ENCODE results near the gene PDYN. TPM values are rescaled to one million over a fixed set of nuclear protein-coding genes. Genes with fewer than 3 reads are reported as not detected.

The PDYN gene
- total RNA-seq, 1 donor from 2014 or later: not detected

DNA sequence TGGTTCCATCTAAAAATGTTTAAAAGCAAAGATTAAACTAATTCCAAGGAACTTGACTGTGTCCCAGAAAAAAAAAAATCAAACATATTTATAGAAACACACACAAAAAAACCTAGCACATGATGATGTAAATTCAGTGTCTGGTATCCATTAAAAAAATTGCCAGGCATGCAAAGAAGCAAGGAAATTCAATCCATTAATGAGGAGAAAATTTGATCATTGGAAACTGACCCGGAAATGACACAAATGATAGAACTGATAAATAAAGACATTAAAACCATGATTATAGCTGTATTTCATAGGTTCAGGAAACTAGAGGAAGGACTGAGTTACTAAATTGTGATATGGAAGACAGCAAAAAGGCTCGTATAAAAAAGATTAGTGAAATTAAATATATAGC, 34.7 kb downstream of the PDYN start:
- no peak for ATAC-seq
- intact Hi-C loops (cut with DNase I): no loop called here
- no peak for DNase-seq (ENCODE audit: low spot score)

DNA sequence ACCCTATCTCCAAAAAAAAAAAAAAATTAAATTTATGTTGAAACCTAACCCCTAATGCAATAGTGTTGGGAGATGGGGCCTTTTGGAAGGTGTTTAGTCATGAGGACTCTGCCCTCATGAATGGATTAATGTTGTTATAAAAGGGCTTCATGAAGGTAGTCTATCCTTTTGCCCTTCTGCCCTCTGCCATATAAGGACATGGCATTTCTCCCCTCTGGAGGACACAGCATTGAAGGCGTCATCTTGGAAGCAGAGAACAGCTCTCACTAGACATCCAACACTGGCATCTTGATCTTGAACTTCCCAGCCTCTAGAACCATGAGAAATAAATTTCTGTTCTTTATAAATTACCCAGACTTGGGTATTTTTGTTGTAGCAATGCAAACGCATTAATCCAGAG, 35.4 kb downstream of the PDYN start:
- DNase-seq (ENCODE audit: low spot score) (no peak), ATAC-seq (no peak)
- intact Hi-C loops (cut with DNase I): no loop called here

DNA sequence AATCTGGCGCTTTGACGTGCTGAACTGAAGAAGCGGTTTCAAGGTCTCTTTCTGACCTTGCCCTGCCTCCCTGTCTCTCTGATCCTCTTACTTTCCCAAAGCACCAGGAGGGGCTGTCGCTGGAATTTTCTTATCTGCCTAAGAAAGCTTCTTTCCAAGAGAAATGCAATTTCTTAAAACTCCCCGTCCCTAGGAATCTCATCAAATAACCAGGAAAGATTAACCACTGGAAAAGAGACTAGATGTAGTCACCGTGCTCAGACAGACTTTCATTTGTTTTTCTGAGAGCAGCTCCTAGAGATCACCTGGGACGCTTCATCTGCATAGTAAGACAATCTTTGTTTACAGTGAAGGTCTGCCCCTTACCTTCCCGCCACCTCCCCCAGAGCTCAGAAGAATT, 38.6 kb downstream of the PDYN start:
- ATAC-seq: no peak
- intact Hi-C loops (cut with DNase I): no loop called here
- no peak for DNase-seq (ENCODE audit: low spot score)

DNA sequence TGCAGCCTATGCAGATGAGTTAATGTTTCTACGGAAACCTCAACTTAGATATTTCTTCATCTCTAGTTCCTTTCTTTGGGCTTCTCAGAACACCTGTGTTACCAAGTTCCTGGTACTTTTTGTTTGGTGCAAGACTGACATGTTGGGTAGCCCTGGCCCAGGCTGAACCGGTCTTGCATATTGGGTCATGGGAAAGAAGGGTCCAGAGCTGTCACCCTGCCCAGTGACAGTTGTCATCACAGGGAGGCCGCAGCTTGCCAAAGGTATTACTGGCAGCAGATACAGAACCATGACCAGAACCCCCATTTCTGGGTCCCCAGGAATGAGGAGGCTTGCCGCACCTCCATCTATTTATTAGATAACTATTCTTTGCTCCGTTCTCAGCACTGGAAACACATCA, 40.2 kb downstream of the PDYN start:
- intact Hi-C loops (cut with DNase I): no loop called here
- ATAC-seq (no peak), DNase-seq (ENCODE audit: low spot score) (no peak)

DNA sequence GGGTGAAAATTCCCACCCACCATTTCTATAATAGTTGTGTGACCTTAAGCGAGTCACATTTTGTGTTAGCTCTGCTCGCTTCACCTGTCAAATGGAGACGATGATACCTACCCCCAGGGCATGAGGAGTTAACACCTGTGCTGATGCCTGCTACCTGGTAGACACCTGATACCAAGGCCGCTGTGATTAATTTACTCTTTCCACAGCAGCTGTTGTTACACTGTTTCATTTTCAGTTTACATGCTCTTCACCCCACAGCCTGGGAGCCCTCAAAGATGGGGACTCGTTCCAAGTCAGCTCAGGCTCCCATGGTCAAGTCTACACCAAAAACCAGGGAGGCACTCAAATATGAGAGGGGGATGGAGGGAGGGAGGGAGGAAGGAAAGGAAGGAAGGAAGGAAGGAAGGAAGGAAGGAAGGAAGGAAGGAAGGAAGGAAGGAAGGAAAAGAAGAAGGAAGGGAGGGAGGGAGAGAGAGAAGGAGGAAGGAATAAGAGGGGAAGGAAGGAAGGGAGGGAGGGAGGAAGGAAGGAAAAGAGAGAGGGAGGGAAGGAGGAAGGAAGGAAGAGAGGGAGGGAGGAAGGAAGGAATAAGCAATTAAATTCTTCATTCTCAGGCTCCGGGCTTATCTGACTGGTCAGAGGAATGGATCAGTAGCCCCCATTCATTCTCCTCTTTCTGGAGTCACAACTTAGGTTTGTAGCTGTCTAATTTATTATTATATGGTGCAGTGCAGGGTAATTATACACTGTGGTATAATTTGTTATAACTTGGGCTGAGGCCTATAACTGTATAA, 40.9 kb downstream of the PDYN start:
- ATAC-seq (no peak), DNase-seq (ENCODE audit: low spot score) (peak; percentile 21)
- intact Hi-C loops (cut with DNase I): no loop called here

DNA sequence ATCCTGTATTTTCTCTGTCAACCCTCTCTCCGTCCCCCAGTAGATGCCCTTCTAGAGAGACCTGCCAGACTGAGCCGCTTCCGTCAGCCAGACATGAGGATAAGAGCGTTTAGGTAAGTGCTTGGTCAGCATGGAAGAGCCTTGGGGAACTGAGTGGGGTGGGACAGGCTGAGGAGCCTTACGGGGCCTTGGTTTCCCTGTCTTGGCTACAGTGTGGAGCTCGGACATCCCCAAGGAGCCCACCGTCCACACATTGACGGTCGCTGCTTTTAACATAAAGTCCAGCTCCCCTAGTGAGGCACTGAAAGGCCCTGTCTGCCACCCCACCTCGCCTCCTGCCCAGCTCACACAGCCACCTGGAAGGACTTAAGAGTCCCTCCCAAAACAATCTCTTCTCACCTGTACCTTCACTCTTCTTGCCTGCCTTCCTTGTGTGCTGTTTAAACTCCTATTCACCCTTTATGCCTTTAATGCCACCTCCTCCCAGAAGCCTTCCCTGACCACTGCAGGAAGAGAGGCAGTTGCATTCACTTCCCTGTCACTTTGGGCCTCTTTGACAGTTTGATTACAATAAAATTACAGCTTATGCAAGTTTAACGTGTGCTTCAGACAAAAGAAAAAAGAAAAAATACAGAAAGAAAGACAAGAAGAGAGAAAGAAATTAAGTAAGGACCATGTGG, 42.3 kb downstream of the PDYN start:
- intact Hi-C loops (cut with DNase I): no loop called here
- DNase-seq (ENCODE audit: low spot score) (peak; percentile 48), ATAC-seq (no peak)

DNA sequence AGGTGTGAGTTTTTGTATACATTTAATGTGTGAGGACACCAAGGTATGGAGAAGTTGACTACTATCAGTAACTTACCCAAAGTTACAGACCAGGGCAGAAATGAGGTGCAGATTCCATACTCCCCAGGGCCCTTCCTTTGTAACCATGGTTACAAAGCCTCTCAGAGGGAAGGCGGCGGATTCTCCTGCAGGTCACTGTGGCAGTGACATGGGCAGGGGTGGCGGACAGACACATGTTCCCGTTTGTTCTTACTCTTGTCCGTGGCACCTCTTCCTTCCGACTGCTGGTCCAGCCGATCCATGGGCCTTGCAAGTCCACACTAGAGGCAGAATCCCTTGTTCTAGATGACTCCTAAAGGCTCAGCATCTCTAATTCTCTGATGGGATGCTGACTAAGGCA, 43.0 kb downstream of the PDYN start:
- no peak for ATAC-seq
- DNase-seq (ENCODE audit: low spot score): peak; percentile 35
- intact Hi-C loops (cut with DNase I): no loop called here

DNA sequence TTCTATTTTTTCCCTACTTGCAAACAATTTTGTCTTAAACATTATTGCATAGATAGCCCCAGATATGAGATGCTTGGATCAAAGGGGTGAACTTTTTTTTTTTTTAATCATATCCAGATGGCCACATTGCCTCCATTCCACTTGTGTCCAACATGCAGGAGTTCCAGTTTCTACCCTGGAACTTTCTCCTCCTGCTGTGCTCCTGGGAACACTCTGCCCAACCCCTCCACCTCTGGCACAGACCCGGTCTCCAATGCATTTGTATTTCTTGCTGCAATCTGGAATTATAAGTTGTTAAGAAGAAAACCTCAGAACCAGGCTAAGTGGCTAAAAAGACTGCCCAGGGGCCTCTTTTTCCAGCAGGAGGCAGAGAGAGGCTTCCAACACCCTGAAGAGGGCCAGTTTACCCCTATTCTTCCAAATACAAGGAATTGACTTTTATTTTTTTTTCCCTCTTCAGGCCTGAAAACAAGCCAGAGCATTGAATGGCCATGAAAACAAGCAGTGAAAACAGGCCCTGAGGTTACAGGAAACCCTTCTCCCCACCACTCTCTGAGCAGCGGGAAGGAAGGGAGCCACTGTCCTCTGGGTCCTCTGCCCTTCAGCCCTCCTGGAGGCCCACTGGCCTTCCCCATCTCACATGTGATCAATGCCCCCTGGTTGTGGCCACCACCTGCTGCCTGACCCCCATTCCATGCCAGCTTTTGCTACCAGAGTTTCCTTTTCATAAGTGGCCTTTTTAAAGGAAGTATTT, 44.3 kb downstream of the PDYN start:
- ATAC-seq (peak; percentile 56), DNase-seq (ENCODE audit: low spot score) (peak; percentile 57)
- intact Hi-C loops (cut with DNase I): no loop called here

DNA sequence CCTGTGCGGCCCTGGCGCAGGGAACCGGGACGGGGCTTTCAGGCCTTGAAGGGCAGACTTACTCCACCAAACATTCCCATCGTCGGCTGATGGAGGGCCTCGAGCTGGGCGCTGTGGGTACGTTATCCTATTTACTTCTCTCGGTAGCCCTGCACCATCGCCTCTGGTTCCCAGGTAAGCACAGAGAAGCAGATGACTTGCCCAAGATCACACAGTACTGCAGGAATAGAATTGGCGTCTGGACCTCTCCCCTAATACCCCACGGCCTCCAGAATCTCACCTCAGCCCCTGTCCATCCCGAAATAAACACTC, 46.4 kb downstream of the PDYN start:
- DNase-seq (ENCODE audit: low spot score) (no peak), ATAC-seq (no peak)
- intact Hi-C loops (cut with DNase I): no loop called here

DNA sequence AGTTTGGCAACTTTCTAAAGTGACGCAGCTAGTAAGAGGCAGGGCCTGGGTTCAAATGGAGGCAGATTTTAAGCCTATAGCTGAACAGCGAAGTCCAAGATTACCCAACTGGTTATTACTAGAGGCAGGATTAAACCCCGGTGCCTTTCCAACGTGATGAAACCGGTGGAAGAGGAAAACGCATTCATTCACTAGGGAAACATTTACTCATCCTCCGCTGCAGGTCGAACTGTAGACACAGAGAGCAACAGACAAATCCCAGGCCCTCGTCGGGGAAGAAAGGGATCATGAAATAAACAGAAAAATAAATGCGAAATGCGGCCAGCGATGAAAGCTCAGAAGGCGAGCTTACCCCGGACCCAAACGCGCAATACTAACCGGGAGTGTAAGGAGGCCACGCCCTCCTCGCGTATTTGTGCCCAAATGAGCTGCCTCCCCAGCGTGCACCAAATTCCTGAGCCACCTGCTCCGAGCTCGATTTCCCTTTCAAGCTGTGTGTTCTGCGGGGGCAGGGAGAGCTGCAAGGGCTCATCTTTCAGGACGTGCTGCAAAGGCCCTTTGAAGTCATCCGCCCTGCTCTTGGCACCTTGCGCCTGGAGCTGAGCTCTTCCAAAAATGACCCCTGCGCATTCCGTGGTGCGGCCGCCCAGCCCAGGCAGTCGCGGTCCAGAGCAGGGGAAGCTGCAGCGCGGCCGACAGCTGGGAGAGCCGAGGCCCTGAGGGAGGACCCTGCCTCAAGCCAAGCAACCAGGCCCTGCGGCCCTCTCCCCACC, 46.9 kb downstream of the PDYN start:
- DNase-seq (ENCODE audit: low spot score) (peak; percentile 65), ATAC-seq (peak; percentile 0)
- intact Hi-C loops (cut with DNase I): no loop called here

DNA sequence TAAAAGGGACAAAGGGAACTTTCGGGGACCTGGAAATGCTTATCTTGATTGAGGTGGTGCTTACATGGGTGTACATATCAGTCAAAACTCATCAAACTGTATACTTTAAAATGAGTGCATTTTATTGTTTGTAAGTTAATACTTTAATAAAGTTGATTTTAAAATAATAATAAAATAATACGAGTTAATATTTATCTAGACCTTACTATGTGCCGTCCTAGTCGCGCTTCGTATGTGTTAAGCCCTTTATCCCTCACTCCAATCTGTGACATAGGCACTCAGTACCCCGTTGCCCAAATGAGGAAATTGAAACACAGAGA, 47.5 kb downstream of the PDYN start:
- ATAC-seq (no peak), DNase-seq (ENCODE audit: low spot score) (no peak)
- intact Hi-C loops (cut with DNase I): no loop called here

DNA sequence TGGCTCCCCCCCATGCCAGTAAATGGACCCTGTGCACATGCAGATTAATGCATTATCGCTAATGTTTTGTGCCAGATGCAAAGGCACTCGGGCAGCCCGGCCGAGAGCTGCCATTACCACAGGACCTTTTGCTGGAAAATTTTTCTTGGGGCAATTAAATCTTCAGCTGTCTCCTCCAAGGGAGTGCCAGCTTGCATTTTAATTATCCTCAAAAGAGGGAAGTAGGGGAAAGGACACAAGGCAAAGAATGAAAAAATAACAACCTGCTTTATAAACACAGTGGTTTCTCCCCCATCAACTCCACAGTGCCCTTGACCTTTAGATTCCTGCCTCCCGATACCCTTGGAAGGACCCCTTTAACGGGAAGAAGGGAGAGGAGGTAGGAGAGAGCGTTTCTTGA, 48.2 kb downstream of the PDYN start:
- no peak for ATAC-seq
- no peak for DNase-seq (ENCODE audit: low spot score)
- intact Hi-C loops (cut with DNase I): no loop called here

DNA sequence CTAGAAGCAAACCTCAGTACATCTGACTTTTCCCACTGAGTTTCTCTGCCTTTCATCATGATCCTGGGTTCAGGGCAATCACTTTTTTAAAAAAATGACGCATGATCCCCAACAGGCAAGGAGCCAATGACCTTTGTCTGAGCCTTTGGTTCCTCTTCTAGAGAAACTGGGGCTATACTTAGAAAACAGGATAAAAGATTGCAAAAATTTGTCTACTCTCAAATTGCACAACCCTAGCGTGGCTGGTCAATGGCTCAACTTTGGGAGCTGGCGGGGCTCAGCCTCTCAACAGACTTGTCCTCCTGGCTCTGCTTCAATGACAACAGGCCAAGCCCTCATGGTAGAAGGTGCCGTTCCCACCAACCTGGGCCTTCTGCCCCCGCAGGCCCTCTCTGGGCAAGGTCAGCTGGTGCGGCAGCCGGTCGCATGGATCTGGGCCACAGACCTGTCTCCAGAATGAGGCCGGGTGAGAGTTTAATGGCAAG, 48.7 kb downstream of the PDYN start:
- intact Hi-C loops (cut with DNase I): no loop called here
- ATAC-seq (peak; percentile 84), DNase-seq (ENCODE audit: low spot score) (peak; percentile 78)

DNA sequence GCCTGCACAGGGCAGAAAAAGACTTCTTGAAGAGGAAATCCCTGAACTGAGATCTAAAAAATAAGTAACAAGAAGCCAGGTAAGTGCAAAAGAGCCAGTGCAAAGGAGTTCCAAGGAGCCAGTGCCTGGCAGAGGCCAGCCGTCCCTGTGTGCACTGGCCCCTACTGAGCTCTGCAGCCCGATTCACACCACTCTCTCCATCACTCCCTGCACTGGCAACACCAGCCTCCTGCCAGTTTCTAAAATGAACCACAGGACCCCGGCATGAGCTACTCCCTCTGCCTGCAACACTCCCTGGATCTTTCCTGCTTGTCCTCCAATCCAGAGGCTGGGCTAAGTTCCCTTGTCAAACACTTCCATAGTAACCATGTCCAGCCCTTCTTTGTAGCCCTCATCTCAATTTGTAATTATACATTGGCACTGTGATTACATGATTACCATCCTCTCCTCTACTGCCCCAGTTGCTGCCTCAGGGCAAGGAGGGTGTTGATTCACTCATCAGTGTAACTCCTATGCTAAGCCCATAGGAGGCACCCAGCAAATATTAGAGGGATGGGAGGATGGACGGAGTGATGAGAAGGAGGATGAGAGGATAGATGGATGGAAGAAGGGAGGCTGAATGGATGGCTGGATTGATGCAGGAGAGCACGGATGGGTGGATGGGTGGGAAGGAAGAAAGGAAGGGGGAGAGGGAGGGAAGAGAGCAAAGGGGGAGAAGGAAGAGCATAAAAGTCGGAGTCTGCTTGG, 49.3 kb downstream of the PDYN start:
- ATAC-seq (no peak), DNase-seq (ENCODE audit: low spot score) (peak; percentile 27)
- intact Hi-C loops (cut with DNase I): no loop called here

DNA sequence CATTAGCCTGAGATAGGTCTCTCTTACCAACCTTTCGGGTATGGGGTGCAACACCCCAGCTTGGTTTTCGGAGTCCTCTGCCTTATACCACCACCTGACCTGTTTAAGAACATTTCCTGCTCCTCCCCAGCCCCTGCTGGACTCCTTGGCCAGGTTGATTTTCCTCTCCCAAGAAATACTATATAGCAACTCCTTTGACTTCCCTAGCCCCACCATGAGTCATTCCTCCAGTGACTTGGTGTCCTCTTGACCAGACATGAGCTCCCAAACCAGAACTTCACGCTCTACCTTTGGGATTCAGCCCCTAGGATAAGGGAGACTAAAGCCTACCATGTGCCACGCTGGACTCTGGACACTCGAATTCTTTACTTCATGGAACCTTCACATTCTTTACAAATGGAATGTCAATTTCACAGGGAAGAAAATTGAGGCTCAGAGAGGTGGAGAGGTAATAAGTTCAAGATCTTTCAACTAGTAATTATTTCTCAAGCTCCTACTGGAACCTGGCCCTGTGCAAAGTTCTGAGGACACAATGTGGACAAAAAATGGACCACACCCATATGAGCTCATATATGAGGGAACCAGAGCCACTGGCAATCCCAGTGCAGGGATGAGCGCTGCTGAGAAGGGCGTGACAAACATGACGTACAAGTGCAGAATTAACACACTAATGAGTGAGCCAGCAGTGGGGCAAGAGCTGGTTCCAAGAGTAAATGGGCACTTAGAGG, 50.4 kb downstream of the PDYN start:
- peak; percentile 63 for DNase-seq (ENCODE audit: low spot score)
- intact Hi-C loops (cut with DNase I): no loop called here

DNA sequence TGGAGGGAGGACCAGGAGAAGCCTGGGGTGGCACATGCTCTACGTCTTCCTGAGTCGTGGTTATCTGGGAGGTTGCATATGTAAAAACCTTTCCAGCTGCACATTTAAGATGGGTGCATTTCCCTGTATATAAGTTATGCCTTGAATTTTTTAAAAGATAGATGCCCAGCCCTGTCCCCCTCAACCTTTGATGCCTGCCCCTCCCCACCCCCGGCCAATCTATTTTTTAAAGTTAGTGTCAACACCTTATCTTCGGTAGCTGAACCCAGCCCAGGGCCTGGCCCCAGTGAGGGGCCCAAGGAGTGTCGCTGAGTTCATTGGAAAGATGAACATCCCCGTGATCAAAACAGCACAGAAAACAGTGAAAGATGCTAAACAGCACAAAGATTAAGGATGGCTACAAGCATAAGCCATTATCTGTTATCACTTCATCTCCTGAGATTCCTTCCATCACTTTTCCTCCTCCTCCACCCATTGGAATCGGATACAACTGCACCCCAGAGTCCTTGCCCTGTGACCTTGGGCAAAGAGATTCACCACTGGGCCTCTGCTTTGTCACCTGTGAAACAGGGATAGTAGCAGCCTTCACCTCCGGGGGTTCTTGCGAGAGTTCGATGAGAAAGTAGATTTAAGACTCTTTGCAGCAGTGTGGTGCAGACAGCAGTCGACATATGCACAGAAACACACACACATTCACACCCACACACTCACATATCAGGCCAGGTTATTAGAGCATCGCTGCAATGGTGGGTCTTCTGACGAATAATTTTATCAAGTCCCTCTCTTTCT, 51.2 kb downstream of the PDYN start:
- DNase-seq (ENCODE audit: low spot score): peak; percentile 46
- ATAC-seq: no peak
- intact Hi-C loops (cut with DNase I): no loop called here

More for the DNA sequence above, 50.4 kb downstream of the PDYN start:
- ATAC-seq: peak; percentile 59

DNA sequence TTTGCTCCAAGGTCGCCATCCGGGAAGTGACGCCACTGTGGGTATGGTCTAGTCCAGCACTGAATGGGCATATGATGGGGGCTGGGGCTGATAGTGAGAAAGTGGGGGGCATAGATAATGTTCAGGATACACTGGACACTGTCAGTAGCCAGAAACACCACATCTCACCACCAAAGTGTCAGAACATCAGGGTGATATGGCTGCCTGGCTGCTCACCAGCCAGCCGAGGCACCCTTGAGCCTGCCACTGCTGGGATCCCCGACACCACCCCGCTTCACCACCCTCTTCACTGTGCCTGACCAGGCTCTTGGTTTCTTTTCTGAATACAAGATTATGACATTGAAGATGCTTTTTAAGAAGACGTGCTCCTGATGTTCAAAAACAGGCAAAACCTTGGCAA, 51.8 kb downstream of the PDYN start:
- DNase-seq (ENCODE audit: low spot score): peak; percentile 27
- intact Hi-C loops (cut with DNase I): no loop called here
- ATAC-seq: no peak
